PFSK-1 (cell line): ENCODE measurements around the gene TMIGD3.

ENCODE experiments used
- FOXP2 ChIP-seq: optimal IDR thresholded peaks from 2 replicates; pipeline ENCODE3; 2011; ENCODE audit warnings: borderline replicate concordance, control low read depth, inconsistent platforms; ENCODE audit not compliant: insufficient read depth; ENCODE audit errors: extremely low read length, extremely low read depth
- POLR2AphosphoS5 ChIP-seq: IDR thresholded peaks from 2 replicates; pipeline ENCODE4 v1.6.1; 2012; ENCODE audit warnings: low read depth, mild to moderate bottlenecking, control low read depth, low read length, moderate library complexity
- SIN3A ChIP-seq: IDR thresholded peaks from 2 replicates; pipeline ENCODE4 v1.6.1; 2012; ENCODE audit warnings: mild to moderate bottlenecking, low read length, moderate library complexity, borderline replicate concordance; ENCODE audit not compliant: insufficient read depth
- TAF1 ChIP-seq: IDR thresholded peaks from 2 replicates; pipeline ENCODE4 v1.6.1; 2012; ENCODE audit warnings: low read length, control low read depth, borderline replicate concordance; ENCODE audit not compliant: insufficient read depth
- TF ChIP-seq, protein P1 (sequence below), 2 experiments: IDR thresholded peaks; 2 replicates each; pipeline versions ENCODE4 v1.6.1 to v1.8.0; 2011 to 2012; ENCODE audit warnings: low read depth in 2 of 2, low read length in 2 of 2, control low read depth in 1 of 2, inconsistent platforms in 1 of 2, mild to moderate bottlenecking in 1 of 2, moderate library complexity in 1 of 2; ENCODE audit not compliant: insufficient read depth in 1 of 2

Gene TMIGD3

DNA sequence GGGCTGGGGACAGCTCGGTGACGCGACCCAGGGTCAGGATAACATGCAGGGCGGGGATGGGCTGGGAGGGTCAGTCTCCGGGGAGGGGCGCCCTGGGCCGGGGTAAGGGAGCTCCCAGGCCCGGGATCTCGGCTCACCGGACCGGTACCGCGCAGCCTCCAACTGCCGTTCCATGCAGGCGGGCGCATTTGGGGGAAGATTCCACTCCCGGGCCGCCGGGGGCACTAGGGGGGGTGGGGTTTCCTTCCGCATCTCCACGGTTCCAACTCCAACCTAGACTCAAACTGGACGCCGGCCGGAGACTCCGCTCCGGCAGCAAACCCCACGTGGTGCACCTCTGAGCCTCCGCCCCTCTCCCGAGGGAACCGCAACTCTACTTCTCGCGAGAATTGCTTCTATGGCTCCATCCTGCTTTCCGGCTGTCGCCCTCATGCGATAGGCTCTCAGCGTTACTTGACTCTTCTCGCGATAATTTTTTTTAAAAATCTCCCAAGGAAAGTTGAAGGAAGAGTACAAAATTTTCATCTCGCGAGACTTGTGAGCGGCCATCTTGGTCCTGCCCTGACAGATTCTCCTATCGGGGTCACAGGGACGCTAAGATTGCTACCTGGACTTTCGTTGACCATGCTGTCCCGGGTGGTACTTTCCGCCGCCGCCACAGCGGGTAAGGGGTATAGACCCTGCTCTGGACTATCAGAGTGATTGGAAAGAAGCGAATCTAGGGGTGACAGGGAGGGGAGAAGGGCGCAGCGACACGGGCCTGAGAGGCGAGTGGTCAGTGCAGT, 54.3 kb downstream of the TMIGD3 start, which contains the start of the genes ATP5PB and WDR77:
Gene ATP5PB, plus strand, starts transcription at position 547 of the 785 bp plus-strand sequence. Its CDS starts 78 bp downstream, at position 625.
Gene WDR77, minus strand, starts transcription at position 339 of the 785 bp plus-strand sequence. Its CDS starts 87 bp downstream, at position 252.
- TF ChIP-seq FOXP2 (peak; percentile 49), TAF1 (peak; percentile 93), POLR2AphosphoS5 (peak; percentile 91), SIN3A (peak; percentile 98)
- TF ChIP-seq, protein P1, sequence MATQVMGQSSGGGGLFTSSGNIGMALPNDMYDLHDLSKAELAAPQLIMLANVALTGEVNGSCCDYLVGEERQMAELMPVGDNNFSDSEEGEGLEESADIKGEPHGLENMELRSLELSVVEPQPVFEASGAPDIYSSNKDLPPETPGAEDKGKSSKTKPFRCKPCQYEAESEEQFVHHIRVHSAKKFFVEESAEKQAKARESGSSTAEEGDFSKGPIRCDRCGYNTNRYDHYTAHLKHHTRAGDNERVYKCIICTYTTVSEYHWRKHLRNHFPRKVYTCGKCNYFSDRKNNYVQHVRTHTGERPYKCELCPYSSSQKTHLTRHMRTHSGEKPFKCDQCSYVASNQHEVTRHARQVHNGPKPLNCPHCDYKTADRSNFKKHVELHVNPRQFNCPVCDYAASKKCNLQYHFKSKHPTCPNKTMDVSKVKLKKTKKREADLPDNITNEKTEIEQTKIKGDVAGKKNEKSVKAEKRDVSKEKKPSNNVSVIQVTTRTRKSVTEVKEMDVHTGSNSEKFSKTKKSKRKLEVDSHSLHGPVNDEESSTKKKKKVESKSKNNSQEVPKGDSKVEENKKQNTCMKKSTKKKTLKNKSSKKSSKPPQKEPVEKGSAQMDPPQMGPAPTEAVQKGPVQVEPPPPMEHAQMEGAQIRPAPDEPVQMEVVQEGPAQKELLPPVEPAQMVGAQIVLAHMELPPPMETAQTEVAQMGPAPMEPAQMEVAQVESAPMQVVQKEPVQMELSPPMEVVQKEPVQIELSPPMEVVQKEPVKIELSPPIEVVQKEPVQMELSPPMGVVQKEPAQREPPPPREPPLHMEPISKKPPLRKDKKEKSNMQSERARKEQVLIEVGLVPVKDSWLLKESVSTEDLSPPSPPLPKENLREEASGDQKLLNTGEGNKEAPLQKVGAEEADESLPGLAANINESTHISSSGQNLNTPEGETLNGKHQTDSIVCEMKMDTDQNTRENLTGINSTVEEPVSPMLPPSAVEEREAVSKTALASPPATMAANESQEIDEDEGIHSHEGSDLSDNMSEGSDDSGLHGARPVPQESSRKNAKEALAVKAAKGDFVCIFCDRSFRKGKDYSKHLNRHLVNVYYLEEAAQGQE (IDR thresholded peaks at IDR 0.05; ENCODE audit: insufficient read depth in 1 of 2, low read depth in 2 of 2, low read length in 2 of 2), result peak in 1 of 2 experiments; percentile 26; a peak in 1 of 4 replicates

DNA sequence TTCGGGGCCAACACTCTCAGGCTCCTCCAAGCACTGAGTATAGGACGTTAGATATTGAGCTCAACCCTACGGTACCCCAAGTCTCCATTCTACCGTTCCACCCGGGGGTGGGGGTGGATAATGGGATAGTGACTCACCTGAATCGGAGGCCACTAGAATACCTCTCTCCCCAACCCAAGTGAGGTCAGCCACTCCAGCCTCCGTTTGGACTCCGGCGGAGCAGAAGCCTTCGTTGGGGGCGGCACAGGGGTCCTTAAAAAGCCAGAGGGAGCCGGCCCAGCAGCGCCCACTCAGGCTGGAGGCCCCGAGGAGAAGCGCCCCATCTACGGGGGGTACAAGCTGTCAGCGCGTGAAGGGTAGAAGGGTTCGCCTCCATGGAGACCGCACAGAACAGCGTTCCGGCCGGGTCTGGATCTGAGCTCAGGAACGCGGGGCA, 54.9 kb downstream of the TMIGD3 start:
- TF ChIP-seq, protein P1 (IDR thresholded peaks at IDR 0.05; ENCODE audit: insufficient read depth in 1 of 2, low read depth in 2 of 2, low read length in 2 of 2), result no peak
- TF ChIP-seq POLR2AphosphoS5 (no peak), SIN3A (no peak; the same call in 1 of the 2 replicates), FOXP2 (no peak), TAF1 (no peak)

DNA sequence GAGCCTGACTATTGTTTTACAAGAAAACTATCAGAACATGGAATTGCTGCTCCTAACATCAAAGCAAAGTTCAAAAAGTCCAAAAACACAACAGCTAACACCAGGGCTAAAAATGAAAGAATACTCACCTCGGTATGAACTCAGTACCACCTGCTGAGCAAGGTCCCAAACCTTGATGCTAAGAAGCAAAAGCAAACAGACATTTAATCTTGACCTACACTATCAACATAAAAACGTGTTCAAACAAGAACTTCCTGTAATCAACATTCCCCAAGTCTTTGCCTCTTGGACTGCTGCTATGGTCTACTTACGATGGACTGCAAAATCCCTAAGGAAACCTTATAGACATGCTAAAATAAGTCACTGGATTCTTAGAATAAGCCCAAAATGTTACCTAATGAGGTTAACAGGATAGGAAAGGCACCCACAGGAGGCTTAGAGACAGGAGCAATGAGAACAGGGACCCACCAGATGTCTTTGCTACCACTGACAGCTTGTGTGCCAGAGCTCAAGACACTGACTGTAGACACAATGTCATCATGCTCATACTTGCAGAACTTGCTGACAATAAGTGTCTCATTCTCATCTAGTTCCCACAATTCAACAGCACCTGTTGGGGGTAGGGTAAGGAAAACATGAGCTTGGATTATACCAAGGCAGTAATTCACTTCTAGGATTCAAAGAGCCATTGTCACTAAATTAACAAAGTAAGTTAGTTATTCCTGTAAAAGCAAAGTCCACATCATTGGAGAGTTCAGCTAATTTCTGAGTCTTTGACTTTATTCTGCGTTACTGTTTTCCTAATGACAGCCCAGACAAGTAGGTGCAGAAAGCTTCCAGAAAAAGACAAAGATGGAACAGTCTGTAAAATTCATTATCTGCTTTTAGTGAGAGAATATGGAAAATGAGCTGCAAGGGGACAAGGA, 56.2 kb downstream of the TMIGD3 start:
- TF ChIP-seq POLR2AphosphoS5, result no peak
- TF ChIP-seq, protein P1 (IDR thresholded peaks at IDR 0.05; ENCODE audit: insufficient read depth in 1 of 2, low read depth in 2 of 2, low read length in 2 of 2), result no peak
- no peak for TF ChIP-seq FOXP2
- no peak for TF ChIP-seq SIN3A
- no peak for TF ChIP-seq TAF1

DNA sequence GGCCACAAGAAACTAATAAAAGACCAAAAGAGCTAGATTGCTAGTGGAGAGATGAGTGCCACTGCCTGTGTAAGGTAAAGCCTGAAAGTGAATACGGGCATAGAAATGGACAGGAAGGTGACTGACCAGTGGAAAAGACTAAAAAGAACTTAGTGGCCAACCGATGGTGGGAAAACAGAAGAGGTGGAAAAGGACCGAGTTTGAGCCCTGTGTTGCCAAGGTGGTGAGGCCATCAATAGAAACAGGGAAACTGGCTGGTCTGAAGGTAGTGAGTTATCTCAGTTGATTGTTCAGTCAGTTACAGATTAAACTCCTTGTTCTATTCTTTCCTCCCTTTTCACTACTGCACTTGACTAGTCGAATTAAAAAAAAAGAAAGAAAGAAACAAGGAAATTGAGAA, 56.9 kb downstream of the TMIGD3 start:
- TF ChIP-seq, protein P1 (IDR thresholded peaks at IDR 0.05; ENCODE audit: insufficient read depth in 1 of 2, low read depth in 2 of 2, low read length in 2 of 2), result no peak
- no peak for TF ChIP-seq SIN3A
- no peak for TF ChIP-seq TAF1
- no peak for TF ChIP-seq POLR2AphosphoS5
- TF ChIP-seq FOXP2, result no peak
